ENCODE measurements around the gene MARCOL.
"Not testable (repeated sequence)": the region's sequence is repeated elsewhere in the genome, so short reads cannot be mapped to it uniquely, and the experiment has no call there.

Gene MARCOL

GRCh38 chr5:148268566-148268965 is 30.2 kb downstream of the MARCOL start, which contains the start of gene SPINK13:
TSS of gene SPINK13 (plus strand) at chr5:148268794. CDS start at chr5:148270073, 1,279 bp downstream.
- DNase-seq: no peak

GRCh38 chr5:148275129-148275528 is 36.8 kb downstream of the MARCOL start:
- not testable (repeated sequence) for DNase-seq

- DNase-seq: not testable (repeated sequence)
These were observed 42.6 kb downstream of the MARCOL start for GRCh38 chr5:148280893-148281292.

- DNase-seq: not testable (repeated sequence)
These were observed 43.0 kb downstream of the MARCOL start for GRCh38 chr5:148281336-148281735.

- DNase-seq: peak; percentile 0
These were observed 52.2 kb downstream of the MARCOL start for GRCh38 chr5:148290271-148291195.
